Measurements from ENCODE around the gene NBEA.
"Not testable (repeated sequence)": the region's sequence is repeated elsewhere in the genome, so short reads cannot be mapped to it uniquely, and the experiment has no call there.

The NBEA gene

GRCh38 chr13:35598790-35599369, 656.8 kb downstream of the NBEA start:
- DNase-seq = no peak

DNA sequence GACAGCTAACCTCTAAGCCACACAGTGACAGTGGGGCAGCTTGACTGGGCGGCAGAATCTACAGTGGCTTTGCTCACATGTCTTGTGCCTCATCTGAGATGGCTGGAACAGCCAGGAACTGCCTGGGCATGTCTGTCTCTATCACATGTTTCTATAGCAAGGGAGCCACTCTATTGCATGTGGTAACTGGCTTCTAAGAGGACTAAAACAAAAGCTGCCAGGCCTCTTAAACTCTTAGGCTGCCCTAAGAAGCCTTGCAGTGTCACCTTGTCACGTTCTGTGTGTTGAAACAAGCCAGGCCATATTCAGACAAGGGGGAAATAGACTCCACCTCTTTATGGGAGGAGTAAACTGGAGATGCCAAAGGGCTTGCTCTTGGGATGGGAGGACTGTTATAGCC, 657.3 kb downstream of the NBEA start:
- DNase-seq = no peak

GRCh38 chr13:35600137-35600536, 658.1 kb downstream of the NBEA start:
- no peak for DNase-seq

- no peak for DNase-seq
These were observed 661.7 kb downstream of the NBEA start for GRCh38 chr13:35603593-35604285.

GRCh38 chr13:35614666-35615065, 672.6 kb downstream of the NBEA start:
- no peak for DNase-seq

- DNase-seq = no peak
These were observed 675.4 kb downstream of the NBEA start for GRCh38 chr13:35617420-35617819.

DNA sequence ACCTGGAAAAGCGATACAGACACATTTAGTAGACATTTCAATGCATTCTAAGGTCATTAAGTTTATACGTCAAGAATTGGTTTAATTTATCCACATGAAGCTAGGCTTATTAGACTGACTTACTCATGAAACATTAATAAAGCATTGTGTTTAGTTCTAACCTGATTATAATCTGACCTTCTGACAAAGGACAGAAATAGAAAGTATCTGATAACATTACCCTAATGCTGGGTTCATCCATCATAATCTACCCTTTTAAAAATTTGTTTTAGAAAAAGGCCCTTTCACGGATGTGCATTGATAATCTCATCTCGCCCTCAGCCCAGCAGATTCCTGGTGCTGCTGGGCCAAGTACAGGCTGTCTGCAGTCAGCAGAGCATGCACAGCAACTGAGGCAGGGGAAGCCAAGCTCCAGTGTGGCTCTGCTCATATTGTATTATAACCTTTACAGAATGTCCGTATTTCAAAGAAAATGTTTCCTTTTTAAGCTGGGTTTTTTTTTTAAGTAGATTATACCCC, 676.6 kb downstream of the NBEA start:
- DNase-seq = no peak

DNA sequence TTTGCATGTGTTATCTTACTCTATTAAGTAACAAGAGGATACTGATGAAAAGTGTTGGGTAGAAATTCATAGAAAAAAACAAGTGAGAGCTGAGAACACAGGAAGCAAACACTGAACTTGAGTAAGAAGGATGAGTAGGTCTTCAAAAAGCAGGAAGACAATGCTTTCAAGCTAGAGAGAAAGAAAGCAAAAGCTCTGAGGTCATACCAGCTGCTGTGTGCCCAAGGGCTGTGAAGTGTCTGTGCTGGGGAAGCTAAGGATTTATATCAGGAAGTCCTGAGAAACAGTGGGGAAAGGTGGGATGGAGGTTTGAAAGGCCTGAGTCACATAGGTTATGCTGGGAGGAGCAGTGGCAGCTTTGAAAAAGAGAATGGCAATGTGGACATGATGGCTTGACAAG, 679.9 kb downstream of the NBEA start:
- DNase-seq = no peak

GRCh38 chr13:35629026-35629425, 687.0 kb downstream of the NBEA start:
- DNase-seq = no peak

DNA sequence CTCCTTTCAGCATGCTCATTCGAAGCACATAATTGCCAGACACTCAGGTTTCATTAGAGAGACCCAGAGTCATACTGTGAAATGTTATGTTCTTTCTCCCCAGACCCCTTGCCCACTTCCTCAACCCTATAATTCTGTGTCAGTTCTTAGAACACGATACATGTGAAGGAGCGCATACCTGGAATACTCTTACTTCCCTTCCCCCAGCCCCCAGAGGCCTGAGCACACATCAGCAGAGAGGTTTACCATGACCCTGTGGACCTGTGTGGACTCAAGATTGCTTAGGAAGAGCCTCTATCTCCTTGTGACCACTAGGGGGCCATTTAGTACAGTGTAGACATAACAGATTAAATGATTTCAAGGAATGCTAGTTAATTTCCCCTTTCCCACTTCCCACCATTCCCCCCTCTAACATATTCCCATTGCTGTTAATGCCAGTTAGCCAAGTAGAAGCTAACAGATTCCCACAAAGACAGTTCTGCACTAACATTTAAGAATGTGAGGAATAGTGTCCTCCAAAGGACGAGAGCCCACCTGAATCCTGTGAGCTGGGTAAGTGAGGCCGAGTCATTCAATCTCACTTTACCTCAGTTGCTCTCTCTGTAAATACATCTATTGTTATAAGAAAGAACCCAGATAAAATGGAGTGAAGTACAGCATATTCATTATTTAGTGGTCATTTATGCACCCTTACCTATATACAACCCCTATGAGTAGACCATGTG, 688.6 kb downstream of the NBEA start:
- no peak for DNase-seq

DNA sequence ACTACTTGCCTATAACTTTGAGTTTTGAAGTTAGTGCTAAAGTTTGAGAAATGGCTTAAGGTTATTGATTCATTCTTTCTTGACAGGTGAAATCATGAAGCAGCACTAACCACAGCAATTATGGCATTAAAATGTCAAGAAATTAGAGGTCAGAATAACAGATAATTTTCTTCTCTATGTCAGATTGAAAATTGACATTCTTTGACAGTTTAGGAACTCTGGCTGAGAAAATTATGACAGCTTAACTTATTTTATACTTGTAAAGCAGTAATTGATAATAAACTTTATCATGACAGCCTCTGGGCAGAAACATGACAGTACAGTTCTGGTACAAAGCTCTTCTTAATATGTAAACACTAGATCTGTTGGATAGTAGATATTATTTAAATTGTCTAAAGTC, 689.6 kb downstream of the NBEA start:
- no peak for DNase-seq

DNA sequence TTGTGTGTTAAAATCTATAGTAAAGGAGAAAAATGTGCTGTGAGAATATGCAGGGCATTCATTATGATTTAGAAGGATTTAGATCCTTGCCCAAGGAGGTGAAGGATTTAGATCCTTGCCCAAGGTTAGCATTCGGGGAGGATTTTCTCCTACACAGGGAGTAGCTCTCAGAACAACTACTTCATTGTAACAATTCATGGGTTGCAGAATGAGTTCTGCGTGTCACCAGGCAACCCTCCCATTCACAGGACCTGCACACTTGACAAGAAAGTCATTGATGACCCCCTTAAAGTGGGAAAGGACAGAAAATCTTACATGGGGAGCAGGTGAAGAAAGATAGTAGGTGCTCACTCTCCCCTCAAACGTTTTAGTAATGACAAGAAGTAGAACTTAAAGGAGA, 701.6 kb downstream of the NBEA start:
- DNase-seq = no peak

GRCh38 chr13:35646056-35646774, 704.1 kb downstream of the NBEA start:
- DNase-seq = no peak

DNA sequence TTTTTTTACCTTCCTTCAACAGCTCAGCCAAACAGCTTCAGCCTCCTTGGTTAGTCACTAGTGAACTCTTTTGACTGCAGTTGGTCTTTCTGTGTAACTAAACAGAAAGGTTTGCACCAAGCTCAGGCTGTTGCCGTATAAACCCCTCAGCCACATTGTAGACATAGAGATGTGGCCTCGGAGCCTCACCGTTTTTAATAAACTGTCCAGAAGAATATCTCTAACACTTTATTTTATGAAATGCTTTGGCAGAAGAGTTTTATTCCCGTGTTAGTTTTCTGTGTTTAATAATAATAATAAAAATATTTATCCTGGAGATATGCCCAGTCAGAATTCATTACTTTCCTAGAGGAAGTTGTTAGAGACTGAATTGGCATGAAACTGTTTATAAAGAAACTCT, 706.1 kb downstream of the NBEA start:
- DNase-seq = no peak

DNA sequence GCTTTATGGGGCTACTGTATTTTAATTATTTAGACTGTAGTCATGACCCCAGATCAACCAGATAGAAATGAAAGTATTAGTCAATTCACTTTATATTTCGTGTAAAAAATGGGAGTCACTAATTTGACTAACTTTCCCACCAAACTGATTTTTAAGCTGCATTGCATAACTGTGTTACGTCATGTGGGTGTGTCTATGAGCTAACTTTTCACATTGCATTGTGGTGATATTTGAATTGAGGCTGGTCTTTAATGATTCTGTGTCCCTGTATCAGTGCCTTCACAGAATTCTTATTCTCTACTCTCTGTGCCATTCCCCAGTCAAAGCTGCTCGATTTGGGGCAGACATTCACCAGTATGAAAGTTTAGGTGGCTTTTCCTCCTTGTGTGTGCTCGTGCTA, 707.1 kb downstream of the NBEA start:
- DNase-seq = no peak

DNA sequence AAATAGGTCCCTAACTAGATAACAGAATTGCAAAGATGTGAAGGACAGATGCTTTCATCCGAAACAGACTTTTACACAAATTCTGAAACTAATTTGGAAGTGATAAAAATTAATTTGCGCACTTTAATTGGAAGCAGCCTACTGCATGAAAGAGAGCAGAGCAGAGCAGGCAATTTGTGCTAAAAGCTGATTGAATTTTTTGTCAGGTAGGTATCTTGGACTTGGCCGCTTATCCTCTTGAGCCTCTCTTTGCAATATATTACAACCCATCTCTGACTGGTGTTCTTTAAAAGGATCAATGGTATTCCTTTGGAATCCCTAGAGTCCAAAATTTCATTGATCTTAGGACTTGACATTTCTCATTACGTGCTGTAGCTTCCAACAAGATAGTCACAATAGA, 717.7 kb downstream of the NBEA start:
- no peak for DNase-seq

- no peak for DNase-seq
These were observed 722.7 kb downstream of the NBEA start for GRCh38 chr13:35664747-35665146.

- DNase-seq = no peak
These were observed 727.3 kb downstream of the NBEA start for GRCh38 chr13:35669321-35669720.

GRCh38 chr13:35672611-35673010, 730.5 kb downstream of the NBEA start:
- DNase-seq = no peak

DNA sequence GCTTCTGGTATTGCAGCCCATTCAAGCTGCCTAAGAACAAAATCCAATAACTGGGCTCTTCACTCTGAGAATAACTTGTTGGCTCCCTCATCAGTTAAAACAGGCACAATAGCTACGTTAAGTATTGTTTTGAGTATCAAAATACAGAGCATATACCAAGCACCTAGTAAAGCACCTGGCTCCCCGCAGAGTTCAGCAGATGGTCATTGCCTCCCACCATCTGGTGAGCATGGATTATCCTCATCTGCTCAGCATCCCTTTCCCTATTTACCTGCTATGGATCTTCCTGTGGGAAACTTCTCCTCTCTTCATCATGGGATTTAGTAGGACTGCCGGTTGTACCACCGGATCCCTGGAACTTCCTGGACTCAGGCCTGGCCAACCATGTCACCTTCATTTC, 733.6 kb downstream of the NBEA start:
- DNase-seq = no peak

DNA sequence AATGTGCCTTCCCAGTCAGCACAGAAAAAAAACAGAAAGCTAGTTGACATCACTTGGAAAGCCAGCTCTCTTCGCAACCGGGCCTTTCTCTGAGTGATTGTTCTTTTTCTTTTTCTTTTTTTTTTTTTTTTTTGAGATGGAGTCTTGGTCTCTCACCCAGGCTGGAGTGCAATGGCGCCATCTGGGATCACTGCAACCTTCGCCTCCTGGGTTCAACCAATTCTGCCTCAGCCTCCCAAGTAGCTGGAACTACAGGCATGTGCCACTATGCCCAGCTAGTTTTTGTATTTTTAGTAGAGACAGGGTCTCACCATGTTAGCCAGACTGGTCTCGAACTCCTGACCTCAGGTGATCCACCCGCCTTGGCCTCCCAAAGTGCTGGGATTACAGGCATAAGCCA, 735.8 kb downstream of the NBEA start:
- DNase-seq = not testable (repeated sequence)

DNA sequence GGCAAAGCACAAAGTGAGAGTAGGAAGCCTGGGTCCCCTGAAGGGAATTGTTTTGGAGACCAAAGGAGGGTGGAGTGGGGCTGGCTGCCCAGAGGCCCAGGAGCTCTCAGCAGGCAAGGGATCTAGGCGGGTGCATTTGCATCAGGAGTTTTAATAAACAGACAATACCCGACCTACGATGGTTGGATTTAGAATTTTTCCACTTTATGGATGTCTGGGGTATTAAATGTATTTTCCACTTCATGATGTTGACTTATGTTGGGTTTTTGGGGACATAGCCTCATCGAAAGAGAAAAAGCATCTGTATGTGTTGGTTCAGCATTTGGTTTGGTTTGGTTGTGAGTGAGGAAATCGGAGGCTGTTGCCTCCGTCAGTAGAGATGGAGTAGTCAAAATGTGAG, 739.6 kb downstream of the NBEA start:
- no peak for DNase-seq

GRCh38 chr13:35684432-35684831, 742.4 kb downstream of the NBEA start:
- DNase-seq = no peak

- DNase-seq = no peak
These were observed 745.3 kb downstream of the NBEA start for GRCh38 chr13:35687336-35687735.
